ENCODE results near the gene OR2V2.

DNA sequence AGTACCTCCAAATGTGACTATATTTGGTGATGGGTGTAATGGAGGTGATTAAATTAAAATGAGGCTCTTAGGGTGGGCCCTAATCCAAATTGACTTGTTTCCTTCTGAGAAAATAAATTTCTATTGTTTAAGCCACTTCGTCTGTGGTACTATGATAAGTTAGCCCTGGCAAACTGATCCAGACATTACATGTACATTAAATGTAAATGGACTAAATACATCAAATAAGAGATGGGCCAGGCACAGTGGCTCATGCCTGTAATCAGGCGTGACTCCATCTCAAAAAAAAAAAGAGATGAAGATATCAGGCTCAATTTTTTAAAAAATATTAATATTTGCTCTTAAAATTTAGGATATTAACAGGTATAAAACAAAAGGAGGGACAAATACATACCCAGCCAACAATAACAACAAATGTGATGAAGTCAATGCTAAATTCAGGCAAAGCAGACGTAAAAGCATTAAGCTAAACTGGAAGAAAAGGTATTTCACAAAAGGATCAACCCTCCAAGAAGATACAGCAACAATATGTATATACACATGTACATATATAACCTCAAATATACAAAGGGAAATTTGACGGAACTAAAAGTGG is 10.9 kb upstream of the OR2V2 start:
- no peak for TF ChIP-seq POLR2A (IDR thresholded peaks at IDR 0.05)
- no peak for TF ChIP-seq POLR2AphosphoS5 (IDR thresholded peaks at IDR 0.05)
- TF ChIP-seq, protein P1, sequence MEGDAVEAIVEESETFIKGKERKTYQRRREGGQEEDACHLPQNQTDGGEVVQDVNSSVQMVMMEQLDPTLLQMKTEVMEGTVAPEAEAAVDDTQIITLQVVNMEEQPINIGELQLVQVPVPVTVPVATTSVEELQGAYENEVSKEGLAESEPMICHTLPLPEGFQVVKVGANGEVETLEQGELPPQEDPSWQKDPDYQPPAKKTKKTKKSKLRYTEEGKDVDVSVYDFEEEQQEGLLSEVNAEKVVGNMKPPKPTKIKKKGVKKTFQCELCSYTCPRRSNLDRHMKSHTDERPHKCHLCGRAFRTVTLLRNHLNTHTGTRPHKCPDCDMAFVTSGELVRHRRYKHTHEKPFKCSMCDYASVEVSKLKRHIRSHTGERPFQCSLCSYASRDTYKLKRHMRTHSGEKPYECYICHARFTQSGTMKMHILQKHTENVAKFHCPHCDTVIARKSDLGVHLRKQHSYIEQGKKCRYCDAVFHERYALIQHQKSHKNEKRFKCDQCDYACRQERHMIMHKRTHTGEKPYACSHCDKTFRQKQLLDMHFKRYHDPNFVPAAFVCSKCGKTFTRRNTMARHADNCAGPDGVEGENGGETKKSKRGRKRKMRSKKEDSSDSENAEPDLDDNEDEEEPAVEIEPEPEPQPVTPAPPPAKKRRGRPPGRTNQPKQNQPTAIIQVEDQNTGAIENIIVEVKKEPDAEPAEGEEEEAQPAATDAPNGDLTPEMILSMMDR (IDR thresholded peaks at IDR 0.05) = no peak
